C4-2B (cell line): ENCODE data around the gene NRG2.

Experiments
- CTCF ChIP-seq: fragments of 450-650 bp; conservative IDR thresholded peaks from 2 replicates; pipeline ENCODE4 v1.5.1; 2017; ENCODE audit warnings: mild to moderate bottlenecking
- ZFX ChIP-seq: fragments of 450-650 bp; IDR thresholded peaks from 2 replicates; pipeline ENCODE4 v1.6.1; 2017

- TF ChIP-seq CTCF (no peak), ZFX (no peak)
Measured at GRCh38 chr5:139946006-139946405, 97.1 kb downstream of the NRG2 start.
